H9 (cell line): Measurements from ENCODE around the gene HOXB1. TPM values are rescaled to one million over a fixed set of nuclear protein-coding genes. Genes with fewer than 3 reads are reported as not detected.

Source experiments
- DNase-seq: peaks from one replicate; pipeline ENCODE4 v3.0.0-alpha.2; 2017
- H2AFZ ChIP-seq: one replicate; pipeline ENCODE4 v1.6.1; 2013; ENCODE audit warnings: mild to moderate bottlenecking, low read length, control low read depth, moderate library complexity
- H2AK5ac ChIP-seq: 2 replicates; pipeline ENCODE4 v1.6.1; 2013; ENCODE audit warnings: low read length, control low read depth, mixed read lengths; ENCODE audit not compliant: insufficient read length
- H2BK120ac ChIP-seq: one replicate; pipeline ENCODE4 v1.6.1; 2013; ENCODE audit warnings: low read depth, mild to moderate bottlenecking, low read length, control low read depth, inconsistent platforms; ENCODE audit not compliant: poor library complexity, severe bottlenecking
- H2BK12ac ChIP-seq: 2 replicates; pipeline ENCODE4 v1.6.1; 2013; ENCODE audit warnings: low read length, control low read depth, mixed read lengths, low read depth; ENCODE audit not compliant: insufficient read length
- H2BK15ac ChIP-seq: 2 replicates; pipeline ENCODE4 v1.6.1; 2013; ENCODE audit warnings: low read depth, low read length, control low read depth
- H2BK20ac ChIP-seq: one replicate; pipeline ENCODE4 v1.6.1; 2013; ENCODE audit warnings: low read depth, mild to moderate bottlenecking, low read length, control low read depth, inconsistent platforms; ENCODE audit not compliant: poor library complexity, severe bottlenecking
- H2BK5ac ChIP-seq: 2 replicates; pipeline ENCODE4 v1.6.1; 2013; ENCODE audit warnings: low read length, control low read depth, mixed read lengths; ENCODE audit not compliant: insufficient read length
- H3K14ac ChIP-seq: 2 replicates; pipeline ENCODE4 v1.6.1; 2013; ENCODE audit warnings: low read length, control low read depth; ENCODE audit not compliant: insufficient read depth
- H3K18ac ChIP-seq: 2 replicates; pipeline ENCODE4 v1.6.1; 2013; ENCODE audit warnings: low read depth, mild to moderate bottlenecking, mixed read lengths, low read length, control low read depth; ENCODE audit not compliant: insufficient read length
- H3K23ac ChIP-seq: 2 replicates; pipeline ENCODE4 v1.6.1; 2013; ENCODE audit warnings: low read length, control low read depth, mixed read lengths, low read depth; ENCODE audit not compliant: insufficient read length
- H3K23me2 ChIP-seq: 2 replicates; pipeline ENCODE4 v1.6.1; 2013; ENCODE audit warnings: low read depth, mild to moderate bottlenecking, mixed read lengths, low read length, control low read depth; ENCODE audit not compliant: insufficient read length, poor library complexity, severe bottlenecking
- H3K27ac ChIP-seq: 2 replicates; pipeline ENCODE4 v1.5.1; 2013; ENCODE audit warnings: low read length, control low read depth, mixed read lengths, low read depth; ENCODE audit not compliant: insufficient read length
- H3K27me3 ChIP-seq: 2 replicates; pipeline ENCODE4 v1.6.1; 2013; ENCODE audit warnings: low read length, control low read depth, inconsistent platforms; ENCODE audit not compliant: insufficient read depth
- H3K4ac ChIP-seq: 2 replicates; pipeline ENCODE4 v1.6.1; 2013; ENCODE audit warnings: low read depth, mild to moderate bottlenecking, control low read depth, inconsistent platforms, low read length, moderate library complexity
- H3K4me1 ChIP-seq: 2 replicates; pipeline ENCODE4 v1.6.1; 2013; ENCODE audit warnings: low read length, control low read depth, inconsistent platforms; ENCODE audit not compliant: insufficient read depth
- H3K4me2 ChIP-seq: 2 replicates; pipeline ENCODE4 v1.6.1; 2013; ENCODE audit warnings: low read length, control low read depth, mixed read lengths; ENCODE audit not compliant: insufficient read length, insufficient read depth
- H3K56ac ChIP-seq: 2 replicates; pipeline ENCODE4 v1.6.1; 2013; ENCODE audit warnings: low read depth, mild to moderate bottlenecking, mixed read lengths, low read length, control low read depth; ENCODE audit not compliant: insufficient read length
- H3K79me1 ChIP-seq: 2 replicates; pipeline ENCODE4 v1.6.1; 2013; ENCODE audit warnings: low read depth, mild to moderate bottlenecking, moderate library complexity, low read length, control low read depth, inconsistent platforms; ENCODE audit not compliant: insufficient read depth, poor library complexity, severe bottlenecking
- H3K79me2 ChIP-seq: 2 replicates; pipeline ENCODE4 v1.6.1; 2013; ENCODE audit warnings: low read length, control low read depth, inconsistent platforms; ENCODE audit not compliant: insufficient read depth
- H3K9ac ChIP-seq: 2 replicates; pipeline ENCODE4 v1.6.1; 2013; ENCODE audit warnings: low read length, control low read depth, mixed read lengths; ENCODE audit not compliant: insufficient read length; ENCODE audit errors: extremely low read depth
- H3K9me3 ChIP-seq: one replicate; pipeline ENCODE4 v1.6.1; 2013; ENCODE audit warnings: low read depth, low read length, inconsistent platforms; ENCODE audit not compliant: control insufficient read depth
- H3T11ph ChIP-seq: one replicate; pipeline ENCODE4 v1.6.1; 2013; ENCODE audit warnings: mild to moderate bottlenecking, low read length, control low read depth, inconsistent platforms
- H4K20me1 ChIP-seq: one replicate; pipeline ENCODE4 v1.6.1; 2013; ENCODE audit not compliant: control insufficient read depth, insufficient read length, insufficient read depth
- H4K5ac ChIP-seq: 2 replicates; pipeline ENCODE4 v1.6.1; 2013; ENCODE audit warnings: low read depth, mild to moderate bottlenecking, mixed read lengths, low read length, control low read depth; ENCODE audit not compliant: insufficient read length
- H4K8ac ChIP-seq: replicated peaks from 2 replicates; pipeline ENCODE4 v1.6.1; 2013; ENCODE audit warnings: low read length, control low read depth, mixed read lengths, low read depth; ENCODE audit not compliant: insufficient read length
- H4K91ac ChIP-seq: 2 replicates; pipeline ENCODE4 v1.6.1; 2013; ENCODE audit warnings: low read depth, mild to moderate bottlenecking, moderate library complexity, mixed read lengths, low read length, control low read depth; ENCODE audit not compliant: insufficient read length
- H3K27ac Mint-ChIP-seq, 3 experiments: 2 replicates in 2 of 3; 3 replicates in 1 of 3; pipeline ENCODE4 v1.8.0; 2020 to 2021; ENCODE audit warnings: mixed read lengths in 3 of 3, mild to moderate bottlenecking in 1 of 3, moderate library complexity in 1 of 3
- H3K27me3 Mint-ChIP-seq: 2 replicates; pipeline ENCODE4 v1.8.0; 2021; ENCODE audit warnings: low read depth, mild to moderate bottlenecking, moderate library complexity, mixed read lengths
- H3K36me3 Mint-ChIP-seq, 3 experiments: 2 replicates in 2 of 3; 3 replicates in 1 of 3; pipeline ENCODE4 v1.8.0; 2020 to 2021; ENCODE audit warnings: low read depth in 3 of 3, mixed read lengths in 3 of 3; ENCODE audit not compliant: insufficient read depth in 1 of 3
- H3K4me1 Mint-ChIP-seq, 2 experiments: 2 replicates each; pipeline ENCODE4 v1.8.0; 2020; ENCODE audit warnings: mixed read lengths in 2 of 2
- H3K4me3 Mint-ChIP-seq, 2 experiments: 2 replicates in 1 of 2; 3 replicates in 1 of 2; pipeline ENCODE4 v1.8.0; 2020 to 2021; ENCODE audit warnings: mild to moderate bottlenecking in 2 of 2, mixed read lengths in 2 of 2, moderate library complexity in 1 of 2
- H3K9me3 Mint-ChIP-seq, 2 experiments: 2 replicates in 1 of 2; 3 replicates in 1 of 2; pipeline ENCODE4 v1.8.0; 2020; ENCODE audit warnings: mild to moderate bottlenecking in 2 of 2, mixed read lengths in 2 of 2, moderate library complexity in 1 of 2
- WGBS: extraction: QIAGEN DNeasy Blood & Tissue Kit; methylation state at CpG from one replicate; pipeline ENCODE4 v1.1.7; 2013; ENCODE audit warnings: missing lambda C conversion rate, low lambda C conversion rate, mixed read lengths; ENCODE audit not compliant: insufficient read length; ENCODE audit errors: extremely low coverage; 5-methylcytosine and 5-hydroxymethylcytosine counted together
- total RNA-seq: library from RNA; stranded (reverse); gene quantifications from 2 replicates; pipeline ENCODE4 v1.2.1, GENCODE V29; 2021
- TF ChIP-seq, protein P1 (sequence below): fragments of 200-600 bp; sonication (generic); conservative IDR thresholded peaks from 3 replicates; pipeline ENCODE4 v1.8.0; 2021; ENCODE audit warnings: antibody characterized with exemption, mild to moderate bottlenecking

The HOXB1 gene
- total RNA-seq, 1 experiment from 2014 or later: not detected

DNA sequence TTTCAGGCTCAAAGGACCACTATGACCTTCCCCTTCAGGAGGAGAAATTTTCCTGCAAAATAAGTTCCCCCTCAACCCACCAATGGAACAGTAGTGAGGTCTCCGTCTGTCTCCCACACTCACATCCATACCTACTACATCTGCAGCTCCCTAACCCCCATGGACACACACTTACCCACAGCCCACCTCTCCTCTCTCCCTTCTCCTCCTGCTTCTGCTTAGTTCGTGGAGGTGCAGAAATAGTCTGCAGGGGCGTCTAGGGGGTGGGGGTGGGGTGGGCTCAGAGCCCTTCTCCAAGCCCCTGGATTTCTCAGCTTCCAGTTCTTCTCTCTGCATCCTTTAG is 38.4 kb upstream of the HOXB1 start:
- H3K18ac ChIP-seq: no peak overlapping the region
- H3K56ac ChIP-seq: no peak overlapping the region
- H3K4ac ChIP-seq: no peak overlapping the region
- TF ChIP-seq, protein P1, sequence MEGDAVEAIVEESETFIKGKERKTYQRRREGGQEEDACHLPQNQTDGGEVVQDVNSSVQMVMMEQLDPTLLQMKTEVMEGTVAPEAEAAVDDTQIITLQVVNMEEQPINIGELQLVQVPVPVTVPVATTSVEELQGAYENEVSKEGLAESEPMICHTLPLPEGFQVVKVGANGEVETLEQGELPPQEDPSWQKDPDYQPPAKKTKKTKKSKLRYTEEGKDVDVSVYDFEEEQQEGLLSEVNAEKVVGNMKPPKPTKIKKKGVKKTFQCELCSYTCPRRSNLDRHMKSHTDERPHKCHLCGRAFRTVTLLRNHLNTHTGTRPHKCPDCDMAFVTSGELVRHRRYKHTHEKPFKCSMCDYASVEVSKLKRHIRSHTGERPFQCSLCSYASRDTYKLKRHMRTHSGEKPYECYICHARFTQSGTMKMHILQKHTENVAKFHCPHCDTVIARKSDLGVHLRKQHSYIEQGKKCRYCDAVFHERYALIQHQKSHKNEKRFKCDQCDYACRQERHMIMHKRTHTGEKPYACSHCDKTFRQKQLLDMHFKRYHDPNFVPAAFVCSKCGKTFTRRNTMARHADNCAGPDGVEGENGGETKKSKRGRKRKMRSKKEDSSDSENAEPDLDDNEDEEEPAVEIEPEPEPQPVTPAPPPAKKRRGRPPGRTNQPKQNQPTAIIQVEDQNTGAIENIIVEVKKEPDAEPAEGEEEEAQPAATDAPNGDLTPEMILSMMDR: no peak
- peaks cover 0 to 9% of the 10 kb centered on the region in 2 experiments; a peak in 1 of 5 replicates for H3K9me3 Mint-ChIP-seq
- no peak overlapping the region for H3K4me2 ChIP-seq
- no peak overlapping the region for H4K91ac ChIP-seq
- no peak overlapping the region for H3K23ac ChIP-seq
- no CpG with 5 or more reads among the region's 3 CpGs for WGBS
- no peak overlapping the region for H4K8ac ChIP-seq
- no peak overlapping the region for H2BK12ac ChIP-seq
- H4K5ac ChIP-seq: no peak overlapping the region
- H2BK5ac ChIP-seq: no peak overlapping the region
- no peak overlapping the region for H2AFZ ChIP-seq
- no peak overlapping the region for H2BK20ac ChIP-seq
- H2AK5ac ChIP-seq: no peak overlapping the region
- no peak for DNase-seq
- H3K79me2 ChIP-seq: no peaks in the 10 kb centered on the region
- H3K27ac Mint-ChIP-seq: no peak overlapping the region
- peaks cover 6 to 19% of the 10 kb centered on the region in 2 experiments for H3K4me1 Mint-ChIP-seq
- no peak overlapping the region for H2BK120ac ChIP-seq
- no peak overlapping the region for H3T11ph ChIP-seq
- no peak overlapping the region for H3K9ac ChIP-seq
- no peaks in the 10 kb centered on the region; a peak in 1 of 7 replicates for H3K36me3 Mint-ChIP-seq
- peaks cover 2% of the 10 kb centered on the region; the same call in 1 of the 2 replicates for H3K4me1 ChIP-seq
- H3K4me3 Mint-ChIP-seq: no peak overlapping the region
- H3K14ac ChIP-seq: no peak overlapping the region
- H3K9me3 ChIP-seq: no peaks in the 10 kb centered on the region
- H3K23me2 ChIP-seq: no peaks in the 10 kb centered on the region
- no peaks in the 10 kb centered on the region for H3K27me3 Mint-ChIP-seq
- H3K79me1 ChIP-seq: no peaks in the 10 kb centered on the region
- no peak overlapping the region for H3K27ac ChIP-seq
- H4K20me1 ChIP-seq: peaks cover 4% of the 10 kb centered on the region
- peaks cover 100% of the 10 kb centered on the region for H3K27me3 ChIP-seq
- H2BK15ac ChIP-seq: no peak overlapping the region
